Natural killer cell treated with Interleukin-12 subunit alpha and Interleukin-12 subunit beta and Interleukin-15 and Interleukin-18, amount 100 ng/mL, for 72 hours (primary cell): ENCODE measurements around the gene GRIN3A. TPM values are rescaled to one million over a fixed set of nuclear protein-coding genes. Genes with fewer than 3 reads are reported as not detected.
A peak's percentile ranks its signal among the peaks of the same experiment; 100 is the strongest.

Source experiments
- ATAC-seq, 2 donors: fragments of 150-1000 bp; cut with Tn5 transposase in 1 of 2; sonication (Bioruptor Pico), chemical (Tn5 transposase) in 1 of 2; 2 replicates each; pipeline ENCODE4 v1.10.0; 2021
- DNase-seq: peaks from one replicate; pipeline ENCODE4 v3.0.0; 2022; ENCODE audit warnings: low spot score
- H3K27ac Mint-ChIP-seq, 2 donors: 1 replicate in 1 of 2; 2 replicates in 1 of 2; pipeline ENCODE4 v1.8.0; 2022; ENCODE audit warnings: mixed read lengths in 2 of 2, mild to moderate bottlenecking in 1 of 2, moderate library complexity in 1 of 2
- H3K27me3 Mint-ChIP-seq, 2 donors: 1 replicate in 1 of 2; 2 replicates in 1 of 2; pipeline ENCODE4 v1.8.0; 2022; ENCODE audit warnings: mixed read lengths in 2 of 2
- H3K36me3 Mint-ChIP-seq: one replicate; pipeline ENCODE4 v1.8.0; 2022; ENCODE audit warnings: mixed read lengths
- H3K4me1 Mint-ChIP-seq, 2 donors: 1 replicate in 1 of 2; 2 replicates in 1 of 2; pipeline ENCODE4 v1.8.0; 2022; ENCODE audit warnings: low read depth in 2 of 2, mixed read lengths in 2 of 2, mild to moderate bottlenecking in 1 of 2
- H3K4me3 Mint-ChIP-seq: one replicate; pipeline ENCODE4 v1.8.0; 2022; ENCODE audit warnings: mixed read lengths
- H3K9me3 Mint-ChIP-seq: 2 replicates; pipeline ENCODE4 v1.8.0; 2022; ENCODE audit warnings: mixed read lengths
- total RNA-seq, 2 donors: library from RNA; stranded (reverse); gene quantifications; one replicate each; pipeline ENCODE4 v1.2.3, GENCODE V29; 2022

GRIN3A gene
- total RNA-seq, 2 donors from 2014 or later: not detected

- H3K9me3 Mint-ChIP-seq: no peaks in the 10 kb centered on the region
- H3K4me3 Mint-ChIP-seq: peak within 1 kb of the TSS; percentile 92
- H3K4me1 Mint-ChIP-seq: peaks cover 12 to 26% of the 10 kb centered on the region in 2 donors
- peak; percentile 99 for DNase-seq
- H3K27ac Mint-ChIP-seq: peak within 1 kb of the TSS; percentile 95 to 97
- ATAC-seq: peak; percentile 98 to 99
- H3K27me3 Mint-ChIP-seq: peaks cover 0 to 3% of the 10 kb centered on the region in 2 donors
- H3K36me3 Mint-ChIP-seq: peaks cover 5% of the 10 kb centered on the region
Observed at GRCh38 chr9:101533334-101534204, 204.9 kb downstream of the GRIN3A start, which contains the start of gene RNF20. TSS of gene RNF20 (plus strand) at chr9:101533853. CDS start at chr9:101535424, 1,571 bp downstream.

GRCh38 chr9:101530076-101530711, 208.3 kb downstream of the GRIN3A start:
- H3K4me3 Mint-ChIP-seq: no peak overlapping the region
- peaks cover 7 to 9% of the 10 kb centered on the region in 2 donors for H3K27me3 Mint-ChIP-seq
- ATAC-seq (peak in 1 of 2 donors; percentile 39), DNase-seq (peak; percentile 78)
- no peaks in the 10 kb centered on the region for H3K36me3 Mint-ChIP-seq
- peaks cover 6 to 15% of the 10 kb centered on the region in 2 donors for H3K4me1 Mint-ChIP-seq
- H3K9me3 Mint-ChIP-seq: no peaks in the 10 kb centered on the region
- H3K27ac Mint-ChIP-seq: no peak overlapping the region

- Mint-ChIP-seq H3K4me3 (no peak overlapping the region), H3K9me3 (no peaks in the 10 kb centered on the region), H3K27ac (no peak overlapping the region), H3K36me3 (no peaks in the 10 kb centered on the region), H3K4me1 (peaks cover 1 to 10% of the 10 kb centered on the region in 2 donors), H3K27me3 (peaks cover 26 to 28% of the 10 kb centered on the region in 2 donors)
- ATAC-seq (no peak), DNase-seq (no peak)
Observed at GRCh38 chr9:101528015-101528414, 210.4 kb downstream of the GRIN3A start.

DNA sequence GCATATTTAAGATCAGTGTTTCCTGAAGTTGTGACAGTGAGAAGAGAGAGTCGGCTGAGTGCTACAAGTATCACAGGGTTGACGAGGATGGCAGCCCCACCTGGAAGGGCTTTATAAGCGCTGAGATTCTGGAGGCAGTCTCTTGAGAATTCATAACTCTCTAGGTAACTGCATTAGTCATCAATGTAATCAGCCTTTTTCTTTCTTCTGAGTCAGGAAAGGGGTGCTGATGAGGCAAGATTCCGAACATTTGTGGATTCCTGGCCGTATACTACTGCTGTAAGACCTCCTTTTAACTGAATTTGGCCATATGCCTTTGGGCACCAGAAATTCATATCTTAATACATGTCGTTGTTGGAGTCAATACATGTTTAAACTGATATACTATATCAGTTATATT, 211.4 kb downstream of the GRIN3A start:
- H3K4me1 Mint-ChIP-seq: peaks cover 0 to 7% of the 10 kb centered on the region in 2 donors

DNA sequence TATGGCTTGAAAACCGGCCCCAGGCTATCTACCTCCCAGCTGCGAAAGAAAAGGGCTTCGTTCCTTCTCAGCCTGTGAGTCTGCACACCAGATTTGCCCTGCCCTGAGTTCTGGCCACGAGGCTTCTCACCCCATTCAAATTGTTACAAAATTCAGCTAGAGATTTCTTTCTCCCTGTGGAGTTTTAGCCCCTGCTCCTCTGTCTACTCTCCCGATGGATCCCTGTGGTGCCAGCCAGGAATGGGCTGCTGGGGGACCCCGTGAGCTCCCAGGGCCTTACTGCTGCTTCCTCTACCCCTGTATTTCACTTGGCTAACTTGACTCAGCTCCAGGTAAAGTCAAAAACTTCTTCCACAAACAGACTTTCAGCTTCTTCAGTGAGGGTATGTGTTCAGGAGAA, 214.1 kb downstream of the GRIN3A start:
- Mint-ChIP-seq H3K36me3 (no peaks in the 10 kb centered on the region), H3K27me3 (peaks cover 36 to 52% of the 10 kb centered on the region in 2 donors), H3K9me3 (no peaks in the 10 kb centered on the region), H3K4me3 (no peak overlapping the region), H3K27ac (no peak overlapping the region), H3K4me1 (peaks cover 0 to 1% of the 10 kb centered on the region in 2 donors)
- no peak for ATAC-seq
- no peak for DNase-seq

More for the DNA sequence above, 211.4 kb downstream of the GRIN3A start:
- Mint-ChIP-seq H3K27ac (no peak overlapping the region), H3K9me3 (no peaks in the 10 kb centered on the region), H3K4me3 (no peak overlapping the region), H3K36me3 (no peaks in the 10 kb centered on the region), H3K27me3 (peaks cover 28 to 36% of the 10 kb centered on the region in 2 donors)
- ATAC-seq (no peak), DNase-seq (no peak)

Other genes starting within 250 kb of the GRIN3A start
- gene RNF20, start 204.8 kb downstream of the GRIN3A start, total RNA-seq: 10 to 100 TPM; 39.3 to 46.0 TPM
- not detected for gene PPP3R2, start 143.7 kb downstream of the GRIN3A start, total RNA-seq